Activated naive CD8-positive, alpha-beta T cell treated with anti-CD3 and anti-CD28 coated beads, Interleukin-2, amount 50 U/mL, for 16 hours (primary cell): Measurements from ENCODE around the gene COLEC12.

Experiments
- DNase-seq: peaks from one replicate; pipeline ENCODE4 v3.0.0-alpha.2; 2020; ENCODE audit warnings: low read depth, low spot score

COLEC12 gene

DNA sequence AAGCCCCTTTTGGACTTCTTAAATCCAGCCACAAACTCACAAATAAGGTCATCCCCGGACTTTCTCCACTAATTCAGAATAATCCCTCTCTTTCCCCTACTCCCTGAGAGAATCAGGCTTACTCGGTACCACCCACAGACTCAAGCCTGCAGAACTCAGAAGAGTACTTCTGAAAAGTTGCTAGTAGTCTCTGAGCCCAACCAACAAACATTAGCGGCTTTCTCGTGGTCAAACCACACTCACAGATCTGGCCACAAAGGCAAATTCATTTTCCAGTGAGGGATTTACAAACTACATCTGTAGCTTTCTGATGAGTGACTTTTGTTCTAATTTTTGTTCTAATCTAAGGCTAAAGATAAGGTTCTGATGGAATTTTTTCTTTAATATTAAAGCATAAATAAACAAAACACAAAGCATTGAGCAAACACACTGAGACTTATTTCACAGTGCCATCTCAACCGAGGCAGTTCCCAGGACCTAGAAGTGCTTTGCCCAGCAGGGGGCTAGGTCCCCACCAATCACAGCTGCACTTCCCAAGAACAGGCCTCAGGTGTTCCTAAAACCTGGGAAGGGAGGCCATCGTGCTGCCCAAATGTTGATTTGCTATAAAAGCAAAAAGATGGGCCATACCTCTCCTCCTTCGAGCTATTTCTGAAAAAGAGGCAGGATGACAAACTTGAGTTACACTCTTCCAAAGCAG is 110.7 kb downstream of the COLEC12 start:
- no peak for DNase-seq

DNA sequence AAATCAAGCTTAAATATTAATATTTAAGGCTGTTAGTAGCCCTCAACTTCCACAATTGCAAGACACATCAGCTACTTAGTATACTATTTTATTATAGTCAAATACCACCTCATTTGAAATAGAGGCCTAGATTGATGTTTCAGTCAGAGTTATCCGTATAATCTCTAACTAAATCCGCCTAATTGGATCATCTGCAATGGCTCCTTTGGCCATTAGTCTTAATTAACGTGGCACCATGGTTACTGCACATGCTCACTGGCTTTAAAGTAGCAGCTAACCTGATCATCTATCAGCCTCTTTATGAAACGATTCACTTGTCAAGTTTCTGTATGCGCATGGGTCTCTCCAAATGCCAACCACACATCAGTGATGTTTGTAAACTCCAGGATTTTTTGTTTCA is 112.3 kb downstream of the COLEC12 start:
- no peak for DNase-seq

DNA sequence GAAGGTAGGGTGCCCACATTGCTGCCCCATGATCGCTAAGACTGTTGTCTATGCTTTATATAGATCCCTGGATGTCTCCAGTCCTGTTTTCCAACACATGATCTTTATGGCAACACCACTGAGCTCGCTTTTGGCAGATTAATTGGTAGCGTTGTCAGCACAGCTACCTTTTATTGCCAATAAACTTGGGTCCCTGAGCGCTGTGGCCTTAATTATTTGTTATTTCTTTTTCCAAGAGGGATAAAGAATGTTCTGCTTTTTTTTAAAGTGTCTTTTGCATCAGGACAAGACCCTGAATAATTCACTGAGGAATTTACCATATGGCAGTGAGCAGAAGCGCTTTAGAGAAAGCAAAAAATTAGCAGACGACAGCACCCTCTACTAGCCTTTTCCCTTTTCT is 113.5 kb downstream of the COLEC12 start:
- DNase-seq, result no peak

DNA sequence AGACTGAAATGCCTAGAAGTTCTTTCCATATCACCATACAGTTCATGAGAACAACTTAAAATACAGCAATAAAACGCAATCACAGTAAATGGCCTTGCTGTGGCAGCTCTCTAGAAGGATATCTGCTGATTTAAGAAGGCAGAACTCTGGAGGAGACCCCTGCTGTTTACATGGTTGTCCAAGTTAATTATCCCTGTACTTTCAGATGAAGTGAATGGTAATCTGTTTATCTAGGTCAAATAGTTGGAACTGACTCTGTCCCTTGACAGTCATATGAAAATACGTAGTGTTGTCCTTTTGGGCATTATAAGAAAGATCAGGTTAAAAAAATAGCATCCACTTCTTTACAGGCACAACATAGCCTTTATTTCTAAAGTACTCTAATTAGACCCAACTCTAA is 115.6 kb downstream of the COLEC12 start:
- DNase-seq, result no peak

DNA sequence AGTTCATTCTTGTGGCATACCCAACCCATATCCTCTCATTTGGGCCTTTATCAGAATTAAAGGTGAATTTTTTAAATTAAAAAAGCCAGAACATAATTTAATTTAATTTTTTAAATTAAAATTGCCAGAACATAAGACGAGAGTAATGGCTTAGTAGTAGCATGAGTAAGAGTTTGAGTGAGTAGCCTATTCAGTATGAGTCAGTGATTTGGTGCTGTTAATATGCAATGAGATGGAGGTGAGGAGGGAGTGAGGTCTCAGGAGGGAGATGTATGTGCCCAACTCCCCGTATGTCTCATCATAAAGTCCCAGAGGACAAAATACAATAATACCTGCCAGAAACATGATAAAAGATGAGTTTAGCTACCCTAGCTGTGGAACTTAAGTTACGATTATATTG is 117.4 kb downstream of the COLEC12 start:
- no peak for DNase-seq

DNA sequence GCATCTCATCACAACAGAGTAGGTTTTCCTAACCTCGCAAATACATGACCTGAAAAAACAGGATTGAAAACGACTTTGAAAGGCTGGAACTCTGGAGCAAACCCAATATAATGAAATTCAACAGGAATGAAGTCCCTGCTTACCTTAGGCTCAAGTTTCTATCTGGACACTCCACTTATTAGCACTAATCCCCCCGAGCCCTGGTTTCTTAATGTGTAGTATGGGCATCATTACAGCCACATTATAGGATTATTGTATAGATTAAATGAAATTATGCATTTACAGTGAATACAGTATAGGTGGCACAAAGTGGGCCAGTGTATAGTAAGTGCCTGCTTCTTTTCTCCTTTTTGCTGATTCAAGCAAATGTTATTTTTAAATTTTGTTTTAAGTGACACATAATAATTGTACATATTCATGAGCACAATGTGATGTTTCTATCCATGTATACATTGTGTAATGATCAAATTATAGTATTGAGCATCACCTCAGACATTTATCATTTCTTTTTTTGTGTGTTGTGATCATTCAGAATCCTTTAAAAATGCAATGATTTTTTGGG is 118.0 kb downstream of the COLEC12 start:
- DNase-seq, result no peak

DNA sequence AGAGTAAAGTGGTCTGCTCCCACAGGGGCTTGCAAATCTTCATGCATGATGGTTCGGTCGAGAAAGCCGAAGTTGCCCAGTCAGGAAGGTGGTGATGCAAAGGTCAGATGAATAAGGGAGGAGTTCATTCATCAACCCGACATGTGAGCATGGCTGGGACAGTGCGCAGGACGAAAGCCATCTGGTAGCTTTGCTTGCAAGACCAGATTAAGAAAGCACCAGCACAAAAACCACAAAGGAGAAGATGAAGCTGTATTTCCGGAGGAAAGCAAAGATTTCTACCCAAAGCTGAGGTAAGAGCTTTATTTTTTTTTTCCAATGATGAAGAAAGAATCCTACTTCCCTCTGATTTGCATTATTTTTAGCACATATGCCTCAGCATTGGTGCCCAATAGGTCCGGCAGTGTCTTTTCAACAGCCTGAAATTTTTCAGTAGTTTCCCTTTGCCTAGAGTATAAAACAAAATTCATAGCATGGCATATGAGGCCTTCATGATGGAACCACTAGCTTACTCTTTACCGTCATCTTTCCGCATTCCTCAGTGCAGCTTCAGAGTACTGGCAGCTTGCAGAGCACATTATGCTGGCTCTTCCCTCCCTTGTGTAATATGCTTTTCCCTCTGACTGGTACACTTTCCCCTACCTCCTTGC is 120.7 kb downstream of the COLEC12 start:
- DNase-seq, result no peak

DNA sequence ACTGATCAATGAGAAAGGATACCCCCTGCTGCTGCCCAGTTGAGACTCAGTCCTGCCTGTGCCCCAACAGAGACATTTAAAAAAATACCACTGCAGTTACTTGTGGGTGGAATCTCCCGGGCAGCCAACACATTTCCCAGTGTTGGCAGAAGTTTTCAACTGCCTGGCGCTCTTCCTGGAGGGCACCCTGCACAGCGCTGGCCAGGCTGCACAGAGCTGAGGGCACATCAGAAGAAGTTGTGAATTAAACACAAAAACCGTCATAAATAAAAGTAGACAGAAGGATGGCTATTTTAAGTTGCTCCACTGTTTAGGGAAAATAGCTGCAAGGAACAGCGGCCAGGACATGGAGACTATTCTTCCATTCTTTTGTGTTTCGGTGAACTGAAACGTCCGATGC is 122.4 kb downstream of the COLEC12 start:
- no peak for DNase-seq

DNA sequence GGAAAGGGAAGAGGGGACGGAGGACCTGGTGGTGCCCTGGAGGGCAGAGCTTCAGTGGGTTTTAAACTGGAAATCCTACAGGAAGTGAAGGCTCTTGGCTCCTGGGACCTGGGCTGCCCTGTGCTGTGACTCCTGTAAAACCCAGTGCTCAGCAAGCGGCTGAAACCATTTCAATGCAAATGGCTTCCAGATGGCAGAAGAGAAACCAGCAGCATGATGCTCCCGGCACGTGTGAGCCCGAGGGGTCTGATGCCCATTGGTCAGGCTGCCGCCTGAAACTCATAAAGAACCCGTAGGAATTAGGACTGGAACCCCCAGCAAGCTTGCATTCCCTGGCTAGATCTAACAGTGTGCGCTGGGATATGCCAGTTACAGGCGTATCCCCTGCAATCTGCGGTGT is 123.4 kb downstream of the COLEC12 start:
- no peak for DNase-seq

DNA sequence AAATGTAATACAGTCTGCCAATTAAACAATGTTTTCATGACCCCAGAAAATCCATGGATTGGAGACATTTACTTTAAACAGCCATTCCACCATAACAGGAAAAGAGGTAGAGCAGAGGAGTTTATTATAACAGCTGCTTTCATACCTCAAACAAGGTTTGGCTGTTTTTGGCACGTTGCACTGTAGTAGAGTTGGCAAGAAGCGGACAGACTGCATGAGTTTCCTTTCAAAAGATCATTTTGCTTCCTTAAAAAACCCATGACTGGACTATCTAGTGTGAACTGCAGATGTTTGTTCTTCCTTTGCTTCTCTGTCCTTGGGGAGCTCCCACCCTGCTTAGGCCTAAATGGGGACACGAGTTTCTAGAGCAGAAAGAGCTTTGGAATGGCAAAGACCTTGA is 124.2 kb downstream of the COLEC12 start:
- DNase-seq, result no peak

DNA sequence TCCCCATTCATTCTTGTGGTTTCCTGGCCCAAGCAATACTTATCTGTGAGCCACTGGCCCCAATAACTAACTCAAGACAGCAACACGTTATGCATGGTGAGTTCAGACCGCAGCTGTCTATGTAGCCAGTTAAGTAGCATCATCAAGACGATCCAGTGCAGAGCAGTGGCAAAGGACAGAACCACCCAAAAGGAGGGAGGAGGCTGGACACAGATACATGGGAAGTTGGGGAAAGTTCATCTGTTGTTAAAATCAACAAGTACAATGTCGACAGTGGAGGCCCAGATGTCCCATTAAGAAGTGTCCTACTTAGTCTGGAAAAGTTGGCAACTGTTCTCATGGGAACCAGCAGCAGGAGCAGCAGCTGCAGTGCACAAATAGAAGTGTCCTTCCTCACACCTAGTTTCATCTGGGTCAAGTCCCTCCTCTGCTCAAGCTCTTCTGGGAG is 125.8 kb downstream of the COLEC12 start:
- no peak for DNase-seq

DNA sequence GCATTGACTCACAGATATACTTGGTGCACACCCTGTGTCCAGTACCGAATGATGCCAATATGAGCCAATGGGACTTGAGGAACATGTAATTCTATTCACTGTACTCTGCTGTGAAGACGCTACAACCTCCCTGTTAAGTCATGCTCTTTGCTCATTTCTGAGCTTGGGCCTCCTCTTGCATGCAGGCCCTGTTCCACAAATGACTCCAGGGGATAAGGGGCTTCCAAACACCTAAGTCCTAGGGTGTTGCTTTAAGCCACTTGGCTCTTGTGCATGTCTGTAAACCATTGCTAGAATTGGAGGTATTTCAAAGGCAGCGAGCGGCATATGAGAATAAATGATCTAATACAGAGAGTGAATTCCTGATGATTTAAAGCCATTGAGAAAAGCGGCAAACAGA is 126.7 kb downstream of the COLEC12 start:
- DNase-seq, result no peak

DNA sequence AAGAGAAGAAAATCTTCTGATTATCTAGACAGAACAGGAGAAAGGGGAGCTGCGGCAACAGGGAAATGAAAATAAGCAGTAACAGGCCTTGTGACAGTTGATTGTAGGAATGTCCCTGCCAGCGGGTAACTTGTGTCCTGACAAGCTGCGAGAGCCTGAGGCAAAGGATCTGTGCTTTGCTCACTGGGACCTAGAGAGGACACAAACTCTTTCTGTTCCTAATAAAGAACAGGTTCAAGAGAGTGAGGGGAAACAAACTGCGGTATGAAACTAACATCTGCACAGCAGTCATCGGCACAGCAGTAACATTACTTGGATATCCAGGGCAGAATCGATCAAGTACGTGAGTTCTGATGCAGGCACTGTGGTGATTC is 128.9 kb downstream of the COLEC12 start:
- no peak for DNase-seq

DNA sequence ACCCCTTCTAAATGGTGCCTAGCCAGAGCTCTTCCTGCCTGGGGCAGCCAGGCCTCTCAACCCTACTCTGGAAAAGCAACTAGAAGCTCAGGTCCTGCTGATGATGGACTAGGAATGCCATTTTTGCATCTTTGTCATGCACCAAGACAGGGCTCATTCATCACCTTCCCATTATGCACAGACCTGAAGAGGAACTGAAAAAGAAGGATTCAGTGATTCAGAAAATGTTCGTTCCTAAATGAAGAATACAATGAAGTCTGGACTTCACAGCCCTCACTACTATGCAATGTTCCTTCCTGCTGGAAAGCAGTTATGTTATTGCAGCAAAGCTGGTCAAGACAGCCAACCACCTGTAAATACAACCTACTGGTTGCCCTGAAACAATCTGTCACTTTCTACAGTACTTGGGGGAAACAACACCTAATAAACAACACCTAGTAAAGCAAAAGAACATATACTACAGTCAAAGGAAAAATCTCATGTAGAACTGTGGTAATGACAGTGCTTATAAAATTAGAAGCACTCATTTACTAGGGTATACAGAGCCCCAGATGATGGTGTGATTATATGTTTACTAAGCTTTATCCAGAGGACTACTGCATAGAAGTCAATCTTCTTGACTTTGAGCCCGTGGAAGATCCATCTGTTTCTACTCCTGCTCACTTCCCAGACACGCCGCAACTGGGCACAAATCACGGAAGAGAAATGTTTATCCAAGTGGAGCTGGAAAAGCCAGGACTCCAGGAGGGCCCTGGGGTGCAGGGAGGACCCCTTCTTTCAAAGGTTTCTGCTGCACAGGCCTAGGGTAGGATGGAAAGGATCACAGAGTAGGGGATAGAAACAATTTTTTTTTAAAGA is 129.5 kb downstream of the COLEC12 start:
- DNase-seq, result no peak

DNA sequence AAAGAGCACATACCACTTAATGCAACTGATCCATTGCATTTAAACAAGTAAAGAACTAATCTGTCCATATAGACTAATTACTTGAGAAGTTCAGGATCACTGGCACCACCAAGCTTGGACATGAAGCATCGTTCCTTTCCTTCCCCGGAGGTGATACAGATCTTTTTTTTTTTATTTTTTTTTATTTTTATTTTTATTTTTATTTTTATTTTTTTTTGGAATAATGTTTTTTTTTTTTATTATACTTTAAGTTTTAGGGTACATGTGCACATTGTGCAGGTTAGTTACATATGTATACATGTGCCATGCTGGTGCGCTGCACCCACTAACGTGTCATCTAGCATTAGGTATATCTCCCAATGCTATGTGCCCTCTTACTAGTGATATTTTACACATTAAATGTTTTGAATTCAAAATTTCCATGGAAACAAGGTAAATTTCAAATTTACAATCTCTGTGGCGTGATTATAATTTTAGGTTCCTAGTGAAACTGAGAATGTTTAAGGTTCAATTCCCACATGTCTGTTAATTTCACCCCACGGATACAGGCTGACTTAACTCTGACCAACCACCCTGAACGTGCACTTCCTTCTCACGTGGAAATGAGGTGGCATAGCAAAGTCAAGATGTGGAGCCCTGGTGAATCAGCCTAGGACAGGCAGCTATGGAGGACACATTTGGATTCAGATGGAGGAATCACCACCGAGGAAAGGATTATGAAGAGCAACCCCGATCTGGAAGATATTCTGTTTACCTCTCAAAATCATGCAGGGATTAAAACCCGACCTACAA is 131.1 kb downstream of the COLEC12 start:
- no peak for DNase-seq

DNA sequence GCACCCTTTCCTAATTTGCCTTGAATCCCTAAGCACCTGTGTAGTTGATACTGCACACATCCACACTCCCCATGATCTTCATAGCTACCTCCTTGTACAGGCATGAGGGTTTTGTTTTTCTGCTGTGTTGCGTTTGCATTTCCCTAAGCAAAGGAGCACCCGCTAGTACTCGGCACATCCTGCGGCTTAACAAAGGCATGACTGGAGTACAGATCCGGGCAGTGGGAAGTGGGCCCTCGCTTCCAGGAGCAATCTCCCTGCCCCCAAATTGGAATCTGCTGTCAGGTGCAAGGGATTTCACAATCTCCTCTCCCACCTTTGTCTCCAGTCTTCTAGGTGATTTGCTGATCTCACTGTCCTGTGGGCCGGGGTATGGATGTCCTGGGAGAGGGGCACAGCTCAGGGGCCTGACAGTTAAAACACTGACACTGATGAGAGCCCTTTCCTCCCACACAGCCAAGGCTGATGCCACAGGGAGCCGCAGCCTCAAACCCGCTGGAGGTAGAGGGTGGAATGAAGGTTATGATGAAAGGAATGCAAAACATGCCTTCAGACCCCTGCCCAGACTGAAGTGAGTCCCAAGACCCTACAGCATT is 133.9 kb downstream of the COLEC12 start:
- DNase-seq, result no peak

DNA sequence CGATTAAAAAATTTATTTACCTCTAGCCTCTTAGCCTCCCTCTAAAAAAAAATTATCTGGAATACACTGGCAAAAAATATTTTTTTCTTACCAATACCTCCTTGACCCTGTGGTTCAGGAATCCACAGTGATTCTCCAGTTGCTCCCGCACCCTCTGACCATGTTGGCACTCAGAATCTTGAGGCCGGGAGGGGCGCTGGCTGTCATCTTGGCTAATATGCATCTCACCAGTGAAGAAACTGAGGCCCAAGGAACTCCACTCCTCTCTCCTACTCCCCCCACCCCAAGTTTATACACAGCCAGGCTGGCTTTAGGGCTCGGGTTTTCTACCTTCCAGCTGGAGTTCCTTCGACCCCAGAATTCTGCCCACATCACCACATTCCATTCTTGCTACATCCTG is 134.8 kb downstream of the COLEC12 start:
- no peak for DNase-seq

DNA sequence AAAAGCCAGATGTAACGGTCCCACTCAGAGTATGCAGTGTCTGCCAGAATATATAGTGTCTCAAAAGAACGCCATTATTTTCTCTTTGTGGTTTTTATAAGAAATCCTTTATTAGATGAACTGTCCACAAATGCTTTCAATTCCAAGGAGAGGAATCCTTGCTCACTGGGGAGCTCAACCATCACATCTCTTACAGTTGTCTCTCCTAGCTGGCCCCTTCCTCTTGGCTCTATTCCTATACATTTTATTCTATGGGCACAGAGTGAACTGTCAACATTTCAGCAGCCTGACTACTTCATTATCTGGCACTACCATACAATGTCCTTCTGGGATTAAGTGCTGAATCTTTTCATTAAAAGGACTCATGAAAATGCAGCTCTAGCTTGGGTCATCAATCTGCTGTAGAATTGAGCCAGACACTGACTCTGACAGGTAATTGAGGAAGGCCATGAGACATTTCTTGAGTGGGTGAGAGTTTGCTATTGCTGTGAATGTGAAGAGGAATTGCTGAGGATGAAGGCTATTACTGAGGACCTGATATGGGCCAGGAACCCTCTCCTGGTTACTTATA is 136.2 kb downstream of the COLEC12 start:
- DNase-seq, result no peak

DNA sequence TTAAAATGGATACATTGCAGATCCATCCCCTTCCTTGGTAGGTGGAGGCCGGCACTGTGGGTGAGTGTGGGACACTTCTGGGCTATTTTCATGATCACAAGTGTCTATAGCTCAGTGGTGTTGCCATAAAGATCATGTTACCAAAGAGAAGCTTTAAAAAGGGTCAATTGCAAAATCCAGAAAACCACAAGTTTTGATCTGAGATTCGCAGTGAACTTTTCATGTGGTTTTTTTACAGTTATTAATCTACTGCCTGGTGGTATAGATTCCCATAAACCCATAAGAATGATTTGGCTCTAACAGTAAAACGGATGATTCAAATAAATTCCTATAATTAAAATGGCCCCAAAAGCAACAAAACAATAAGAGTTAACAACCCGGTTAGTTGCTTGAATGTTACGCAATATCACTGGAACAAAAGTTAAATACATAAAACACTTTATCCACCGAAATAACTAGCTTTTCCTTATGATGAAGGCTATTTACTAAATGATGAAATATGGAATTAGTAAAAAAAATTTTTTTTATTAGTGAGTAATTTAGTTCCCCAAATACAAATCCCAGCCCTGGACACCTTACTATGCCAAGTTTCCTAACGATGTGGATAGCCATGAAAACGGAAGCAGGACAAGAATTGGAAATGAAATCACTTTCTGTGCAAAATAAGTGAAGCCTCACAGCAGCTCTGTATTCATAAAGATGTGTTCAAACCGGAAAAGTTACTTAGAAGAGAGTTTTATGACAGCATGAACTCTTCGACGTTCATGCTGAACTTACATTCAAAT is 137.0 kb downstream of the COLEC12 start:
- DNase-seq, result no peak
